HG03135 (cell line): ENCODE data around the gene SPTLC1.
"Not testable (repeated sequence)": the region's sequence is repeated elsewhere in the genome, so short reads cannot be mapped to it uniquely, and the experiment has no call there.

Experiments used
- ATAC-seq: cut with Tn5 transposase; IDR thresholded peaks from one replicate; pipeline ENCODE4 v1.9.1; 2021; ENCODE audit warnings: mild to moderate bottlenecking, moderate library complexity; ENCODE audit not compliant: unreplicated experiment

The SPTLC1 gene

DNA sequence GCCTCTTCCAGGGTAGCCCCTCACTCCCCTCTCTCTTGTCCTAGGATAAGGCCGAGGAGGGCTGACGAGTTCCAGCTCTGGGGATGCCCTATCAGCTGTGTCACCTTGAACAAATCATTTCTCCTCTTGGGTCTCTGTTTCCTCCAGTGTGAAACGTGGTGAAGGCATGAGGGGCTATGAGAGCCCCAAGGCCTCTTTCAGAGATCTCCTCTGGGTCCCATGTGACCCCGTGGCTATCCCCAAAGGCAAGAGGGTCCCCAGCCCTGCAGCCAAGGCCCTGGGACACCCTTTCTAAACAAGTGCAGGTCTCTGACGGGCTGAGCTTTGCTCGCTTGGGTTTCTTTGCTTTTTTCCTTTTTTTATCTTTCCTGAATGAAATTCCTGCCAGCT is 25.5 kb upstream of the SPTLC1 start:
- no peak for ATAC-seq

- peak; percentile 51 for ATAC-seq
Observed at GRCh38 chr9:92140074-92140753, 25.0 kb upstream of the SPTLC1 start.

- ATAC-seq: not testable (repeated sequence)
Observed at GRCh38 chr9:92138960-92139540, 23.8 kb upstream of the SPTLC1 start.

- ATAC-seq: no peak
Observed at GRCh38 chr9:92138157-92138959, 23.1 kb upstream of the SPTLC1 start.

- no peak for ATAC-seq
Observed at GRCh38 chr9:92136184-92136858, 21.1 kb upstream of the SPTLC1 start.

GRCh38 chr9:92135576-92135975 is 20.4 kb upstream of the SPTLC1 start:
- ATAC-seq: no peak

DNA sequence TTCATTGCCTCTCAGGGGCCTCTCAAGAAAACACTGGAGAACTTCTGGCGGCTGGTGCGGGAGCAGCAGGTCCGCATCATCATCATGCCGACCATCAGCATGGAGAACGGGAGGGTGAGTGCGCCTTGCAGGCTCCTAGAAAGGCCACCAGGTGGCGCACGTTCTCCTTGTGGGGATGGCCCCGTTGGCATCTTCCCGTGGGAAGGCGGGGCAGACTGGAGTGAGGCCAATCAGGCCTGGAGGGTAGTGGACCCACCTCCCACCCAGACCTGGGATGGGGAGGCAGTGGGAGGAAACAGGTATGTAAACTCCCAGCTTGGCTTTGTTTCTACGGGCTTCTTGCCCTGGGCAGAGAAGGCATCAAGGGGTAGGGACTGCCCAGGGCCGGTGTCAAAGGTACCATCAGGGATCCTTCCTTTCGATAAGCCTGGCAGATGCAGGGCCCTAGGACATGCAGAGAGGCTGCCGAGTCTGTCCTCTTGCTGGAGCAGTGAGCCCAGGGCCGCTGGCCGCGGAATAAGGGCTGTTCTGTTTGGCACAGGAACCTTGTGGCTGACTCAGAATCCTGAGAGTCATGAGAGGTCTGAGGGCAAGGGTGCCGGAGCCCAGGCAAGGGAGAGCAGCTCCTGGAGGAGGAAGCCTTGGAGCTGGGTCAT is 18.9 kb upstream of the SPTLC1 start:
- ATAC-seq: no peak

DNA sequence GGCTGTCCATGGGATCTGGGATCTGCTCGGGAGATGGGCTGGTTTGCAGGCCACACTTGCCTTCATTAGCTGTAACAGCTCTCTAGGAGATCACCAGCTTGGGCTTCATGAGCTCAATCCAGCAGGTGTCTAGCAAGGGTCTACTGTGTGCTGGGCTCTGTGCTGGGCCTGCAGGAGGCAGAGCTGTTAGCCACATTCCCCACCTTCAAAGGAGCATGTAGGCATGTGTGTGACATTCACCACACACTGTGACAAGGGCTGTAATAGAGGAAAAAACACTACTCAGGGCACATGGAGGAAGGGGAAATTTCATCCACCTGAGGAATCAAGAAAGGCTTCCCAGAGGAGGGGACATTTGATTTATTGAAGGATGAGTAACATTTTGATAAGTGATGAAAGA is 17.7 kb upstream of the SPTLC1 start:
- ATAC-seq: not testable (repeated sequence)

- ATAC-seq: no peak
Observed at GRCh38 chr9:92132501-92132900, 17.3 kb upstream of the SPTLC1 start.

DNA sequence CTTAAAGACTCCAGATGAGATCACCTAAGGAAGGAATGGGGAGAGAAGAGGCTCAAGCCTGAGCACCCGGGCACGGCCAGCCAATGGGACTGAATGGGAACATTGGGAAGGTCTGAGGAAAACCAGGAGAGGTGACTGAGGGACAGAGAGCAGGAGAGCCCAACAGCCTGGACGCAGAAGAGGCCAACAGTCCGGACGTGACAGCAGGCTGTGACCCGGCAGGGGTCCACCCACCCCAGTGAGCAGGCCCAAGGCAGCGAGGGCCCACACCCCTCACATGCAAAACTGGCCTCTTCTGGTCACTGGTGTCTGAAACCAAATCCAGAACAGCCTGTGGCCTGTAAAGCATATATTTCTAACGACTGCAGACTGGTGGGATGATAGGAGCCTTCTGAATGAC is 7.6 kb upstream of the SPTLC1 start:
- ATAC-seq: no peak

- no peak for ATAC-seq
Observed at GRCh38 chr9:92122061-92122460, 6.8 kb upstream of the SPTLC1 start.

DNA sequence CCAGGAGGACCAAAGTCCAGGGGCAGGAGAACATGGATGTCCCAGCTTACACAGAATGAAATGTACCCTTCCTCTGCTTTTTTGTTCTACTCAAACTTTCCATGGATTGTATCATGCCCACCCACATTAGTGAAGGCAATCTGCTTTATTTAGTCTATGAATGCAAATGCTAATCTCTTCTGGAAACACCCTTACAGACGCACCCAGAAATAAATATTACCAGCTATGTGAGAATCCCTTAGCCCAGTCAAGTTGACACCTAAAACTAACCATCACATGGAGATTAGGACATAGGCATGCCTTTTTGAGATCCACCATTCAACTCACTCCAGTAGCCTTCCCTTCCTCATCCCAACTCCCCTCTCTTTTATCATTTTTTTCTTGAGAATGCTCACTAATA is 6.1 kb upstream of the SPTLC1 start:
- ATAC-seq: no peak

DNA sequence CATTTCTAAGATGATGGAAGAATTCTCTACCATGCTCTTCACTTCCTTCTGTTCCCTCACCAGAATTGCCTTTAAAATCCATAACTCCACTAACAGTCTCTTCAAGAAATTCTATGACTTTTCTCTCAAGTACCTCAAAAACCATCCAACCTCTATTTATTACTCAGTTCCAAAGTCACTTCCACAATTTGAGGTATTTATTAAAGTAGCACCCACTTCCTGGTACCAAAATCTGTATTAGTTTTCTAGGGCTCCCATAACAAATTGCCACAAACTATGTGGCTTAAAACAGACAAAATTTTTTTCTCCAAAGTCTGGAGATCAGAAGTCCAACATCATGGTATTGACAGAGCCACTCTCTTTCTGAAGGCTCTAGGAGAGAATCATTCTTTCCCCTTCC is 4.9 kb upstream of the SPTLC1 start:
- ATAC-seq: no peak

DNA sequence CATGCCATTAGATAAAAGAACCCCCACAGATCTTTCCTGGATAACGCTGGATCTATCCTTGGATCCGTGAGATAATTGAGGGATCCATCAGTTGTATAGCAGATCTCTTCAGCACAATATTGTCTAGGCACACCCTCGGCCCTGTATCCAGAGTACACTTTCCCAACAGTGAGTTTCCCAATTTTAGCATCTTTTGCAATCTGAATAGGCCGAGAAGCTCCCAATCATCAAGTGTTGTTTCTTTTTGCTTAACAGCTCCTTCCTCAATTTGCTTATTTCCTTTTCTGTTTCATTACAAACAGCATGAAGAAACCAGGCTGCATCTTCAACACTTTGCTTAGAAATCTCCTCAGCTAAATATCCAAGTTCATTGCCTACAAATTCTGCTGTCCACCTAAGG is 4.4 kb upstream of the SPTLC1 start:
- ATAC-seq: no peak

- no peak for ATAC-seq
Observed at GRCh38 chr9:92108122-92108521, 7.1 kb downstream of the SPTLC1 start.

GRCh38 chr9:92105446-92106225 is 9.6 kb downstream of the SPTLC1 start:
- ATAC-seq: not testable (repeated sequence)

- ATAC-seq: not testable (repeated sequence)
Observed at GRCh38 chr9:92103601-92104000, 11.6 kb downstream of the SPTLC1 start.

DNA sequence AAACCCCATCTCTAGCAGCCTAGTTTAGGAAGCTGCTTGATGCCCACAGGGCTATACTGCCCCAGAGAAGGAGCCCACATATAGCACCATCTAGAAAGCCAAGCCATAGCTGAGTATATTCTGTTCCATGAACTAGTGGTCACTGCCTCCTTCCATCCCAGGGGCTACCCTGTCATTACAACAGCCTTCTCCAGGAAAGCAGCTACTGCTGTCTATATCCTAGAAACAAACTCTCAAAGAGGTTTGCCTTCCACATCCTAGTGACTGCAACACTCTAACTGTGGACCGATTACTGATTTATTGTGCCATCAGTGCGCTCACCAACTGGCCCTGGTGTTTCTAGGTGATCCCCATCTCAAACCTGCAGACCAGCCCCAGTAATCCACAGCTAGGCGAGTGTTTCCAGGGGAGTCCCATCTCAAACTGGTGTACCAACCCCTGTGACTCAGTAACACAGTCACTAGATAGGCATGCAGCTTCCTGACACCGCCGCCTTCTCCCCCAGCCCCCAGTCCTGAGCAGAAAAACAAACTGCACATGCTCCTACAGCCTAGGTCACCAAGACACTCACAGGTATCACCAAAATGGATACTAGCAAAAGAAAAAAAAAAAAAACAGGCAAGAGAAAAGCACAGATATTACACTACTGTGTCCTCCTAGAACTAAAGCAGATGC is 14.8 kb downstream of the SPTLC1 start:
- ATAC-seq: no peak

- ATAC-seq: no peak
Observed at GRCh38 chr9:92098638-92099037, 16.6 kb downstream of the SPTLC1 start.
